Sigmoid colon (tissue), 3 donors: Measurements from ENCODE around the gene CTXN1.

ENCODE experiments used
- CTCF ChIP-seq, 4 experiments: fragments of 450-650 bp in 3 of 4; fragments of 200-600 bp in 1 of 4; IDR thresholded peaks; one replicate each; pipeline ENCODE4 v1.5.1; 2016 to 2019; ENCODE audit warnings: antibody characterized with exemption in 4 of 4, mild to moderate bottlenecking in 3 of 4, moderate library complexity in 2 of 4
- POLR2A ChIP-seq, 2 donors: fragments of 450-650 bp; IDR thresholded peaks; one replicate each; pipeline ENCODE4 v1.6.1; 2016; ENCODE audit warnings: antibody characterized with exemption in 2 of 2, mild to moderate bottlenecking in 2 of 2, moderate library complexity in 2 of 2

GRCh38 chr19:7924651-7925170 lies 1.2 kb downstream of the CTXN1 start:
- TF ChIP-seq CTCF (IDR thresholded peaks at IDR 0.05) (no peak), POLR2A (IDR thresholded peaks at IDR 0.05) (no peak)
